Epithelial cell of proximal tubule (primary cell): ENCODE data around the gene PMM2. TPM values are rescaled to one million over a fixed set of nuclear protein-coding genes. Genes with fewer than 3 reads are reported as not detected.

Source experiments
- DNase-seq: peaks from one replicate; pipeline ENCODE4 v3.0.0-alpha.2; 2011; ENCODE audit warnings: low read depth
- H3K4me3 ChIP-seq: 2 replicates; pipeline ENCODE4 v1.5.1; 2011; ENCODE audit warnings: low read depth, mild to moderate bottlenecking, low read length
- total RNA-seq: library from RNA; depleted of rRNA; stranded (reverse); fragments of >200 nt; gene quantifications from 2 replicates; pipeline ENCODE4 v1.2.3, GENCODE V29; 2015
- TF ChIP-seq, protein P1 (sequence below): conservative IDR thresholded peaks from 2 replicates; pipeline ENCODE4 v1.5.1; 2012; ENCODE audit warnings: low read depth, mild to moderate bottlenecking, low read length

Gene PMM2
- total RNA-seq, 1 donor from 2014 or later, result 28.6 TPM

DNA sequence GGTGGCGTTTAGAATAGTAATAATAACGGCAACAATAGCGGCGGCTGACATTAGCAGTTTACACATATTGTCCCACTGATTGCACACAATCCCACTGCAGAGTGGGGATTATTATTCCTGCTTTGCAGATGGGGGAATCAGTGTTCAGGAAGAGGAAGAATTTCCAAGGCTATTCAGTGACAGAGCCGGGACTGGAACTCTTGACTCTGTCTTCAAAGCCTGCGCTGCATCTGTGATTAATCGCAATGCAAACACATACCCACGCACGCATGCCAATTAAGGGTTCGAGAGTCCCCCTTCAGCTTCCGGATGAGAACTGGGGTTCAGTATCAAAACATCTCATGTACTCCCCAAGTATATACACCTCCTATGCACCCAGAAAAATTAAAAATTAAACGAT is 29.4 kb upstream of the PMM2 start:
- DNase-seq, result no peak
- TF ChIP-seq, protein P1, sequence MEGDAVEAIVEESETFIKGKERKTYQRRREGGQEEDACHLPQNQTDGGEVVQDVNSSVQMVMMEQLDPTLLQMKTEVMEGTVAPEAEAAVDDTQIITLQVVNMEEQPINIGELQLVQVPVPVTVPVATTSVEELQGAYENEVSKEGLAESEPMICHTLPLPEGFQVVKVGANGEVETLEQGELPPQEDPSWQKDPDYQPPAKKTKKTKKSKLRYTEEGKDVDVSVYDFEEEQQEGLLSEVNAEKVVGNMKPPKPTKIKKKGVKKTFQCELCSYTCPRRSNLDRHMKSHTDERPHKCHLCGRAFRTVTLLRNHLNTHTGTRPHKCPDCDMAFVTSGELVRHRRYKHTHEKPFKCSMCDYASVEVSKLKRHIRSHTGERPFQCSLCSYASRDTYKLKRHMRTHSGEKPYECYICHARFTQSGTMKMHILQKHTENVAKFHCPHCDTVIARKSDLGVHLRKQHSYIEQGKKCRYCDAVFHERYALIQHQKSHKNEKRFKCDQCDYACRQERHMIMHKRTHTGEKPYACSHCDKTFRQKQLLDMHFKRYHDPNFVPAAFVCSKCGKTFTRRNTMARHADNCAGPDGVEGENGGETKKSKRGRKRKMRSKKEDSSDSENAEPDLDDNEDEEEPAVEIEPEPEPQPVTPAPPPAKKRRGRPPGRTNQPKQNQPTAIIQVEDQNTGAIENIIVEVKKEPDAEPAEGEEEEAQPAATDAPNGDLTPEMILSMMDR, result no peak
- H3K4me3 ChIP-seq, result no peak overlapping the region

DNA sequence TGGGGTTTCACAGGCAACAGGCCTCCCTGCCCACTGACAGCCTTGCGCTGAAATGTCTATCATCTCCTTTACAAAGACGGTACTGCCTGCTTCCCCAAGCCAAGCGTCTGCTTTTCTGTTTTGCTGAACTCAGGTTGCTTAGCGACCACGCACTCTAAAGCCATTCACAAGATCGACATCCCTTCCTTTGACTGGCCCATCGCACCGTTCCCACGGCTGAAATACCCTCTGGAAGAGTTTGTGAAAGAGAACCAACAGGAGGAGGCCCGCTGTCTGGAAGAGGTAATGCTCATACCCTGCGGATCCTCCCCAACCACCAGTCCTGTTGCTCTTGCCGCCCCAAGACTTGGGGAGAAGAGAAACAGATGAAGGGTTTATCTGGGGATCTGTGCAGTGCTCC is 28.9 kb upstream of the PMM2 start:
- no peak for DNase-seq
- no peak overlapping the region for H3K4me3 ChIP-seq
- TF ChIP-seq, protein P1, result no peak

DNA sequence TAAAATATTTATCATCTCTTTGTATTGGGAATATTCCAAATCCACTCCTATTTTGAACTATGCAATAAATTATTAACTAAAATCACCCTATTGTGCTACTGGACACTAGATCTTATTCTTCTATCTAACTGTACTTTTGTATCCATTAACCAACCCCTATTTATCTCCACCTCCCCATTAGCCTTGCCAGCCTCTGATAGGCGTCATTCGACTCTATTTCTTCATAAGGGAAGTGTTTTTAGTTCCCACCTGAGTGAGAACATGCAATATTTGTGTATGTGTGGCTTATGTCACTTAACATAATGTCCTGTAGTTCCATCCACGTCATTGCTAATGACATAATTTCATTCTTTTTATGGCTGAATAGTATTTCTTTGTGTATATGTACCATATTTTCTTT is 24.1 kb upstream of the PMM2 start:
- no peak overlapping the region for H3K4me3 ChIP-seq
- TF ChIP-seq, protein P1, result no peak
- no peak for DNase-seq

DNA sequence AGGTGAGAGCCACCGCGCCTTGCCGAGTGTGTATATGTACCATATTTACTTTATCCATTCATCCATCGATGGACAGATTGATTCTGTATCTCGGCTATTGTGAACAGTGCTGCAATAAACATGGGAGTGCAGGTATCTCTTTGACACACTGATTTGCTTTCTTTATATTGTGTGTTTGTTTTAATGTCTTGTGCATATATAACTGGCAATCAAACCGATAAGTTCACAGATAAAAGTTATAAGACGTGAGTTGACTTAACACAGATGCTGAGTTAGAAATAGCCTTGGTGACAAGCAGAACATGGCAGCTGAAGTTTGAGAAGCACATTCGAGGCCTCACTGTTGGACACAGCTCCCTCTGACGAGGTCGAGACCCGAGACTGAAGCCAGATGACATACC is 23.4 kb upstream of the PMM2 start:
- no peak overlapping the region for H3K4me3 ChIP-seq
- TF ChIP-seq, protein P1, result no peak
- no peak for DNase-seq

DNA sequence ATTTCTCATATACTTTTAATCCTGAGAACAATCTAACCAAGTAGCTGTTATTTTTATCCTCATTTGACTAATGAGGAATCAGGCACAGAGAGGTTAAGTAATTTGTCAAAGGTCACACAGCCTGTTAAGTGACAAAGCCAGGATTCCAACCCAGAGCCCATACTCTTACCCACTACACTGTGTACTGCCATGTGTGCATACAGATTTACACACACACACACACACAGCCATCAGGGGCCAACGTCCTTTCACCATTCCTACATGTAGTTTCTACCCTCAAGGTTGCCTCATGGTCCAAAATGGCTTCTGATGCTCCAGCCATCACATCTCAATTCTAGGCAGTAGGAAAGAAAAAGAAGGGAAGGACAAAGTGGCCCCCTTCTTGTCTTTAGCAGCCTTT is 22.3 kb upstream of the PMM2 start:
- TF ChIP-seq, protein P1, result no peak
- no peak for DNase-seq
- H3K4me3 ChIP-seq, result no peak overlapping the region

DNA sequence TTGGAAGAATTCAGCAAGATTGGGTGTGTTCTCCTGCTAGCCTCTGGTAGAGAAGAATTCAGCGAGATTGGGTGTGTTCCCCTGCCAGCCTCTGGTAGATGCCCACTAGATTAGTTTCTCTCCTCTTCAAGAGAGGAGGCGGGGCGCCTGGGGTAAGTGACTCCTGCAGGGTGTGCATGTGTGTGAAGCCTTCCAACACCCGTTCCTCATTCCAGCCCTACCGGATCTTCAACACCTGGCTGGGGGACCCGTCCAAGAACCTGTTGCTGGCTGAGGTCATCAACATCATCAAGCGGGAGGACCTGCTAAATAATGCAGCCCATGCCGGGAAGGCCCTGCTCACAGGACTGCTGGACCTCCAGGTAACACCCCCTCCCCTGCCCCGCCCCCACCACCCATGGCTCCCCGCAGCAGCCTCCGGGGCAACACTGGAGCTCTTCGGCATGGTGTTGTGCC is 21.5 kb upstream of the PMM2 start:
- TF ChIP-seq, protein P1, result no peak
- H3K4me3 ChIP-seq, result no peak overlapping the region
- DNase-seq, result no peak

DNA sequence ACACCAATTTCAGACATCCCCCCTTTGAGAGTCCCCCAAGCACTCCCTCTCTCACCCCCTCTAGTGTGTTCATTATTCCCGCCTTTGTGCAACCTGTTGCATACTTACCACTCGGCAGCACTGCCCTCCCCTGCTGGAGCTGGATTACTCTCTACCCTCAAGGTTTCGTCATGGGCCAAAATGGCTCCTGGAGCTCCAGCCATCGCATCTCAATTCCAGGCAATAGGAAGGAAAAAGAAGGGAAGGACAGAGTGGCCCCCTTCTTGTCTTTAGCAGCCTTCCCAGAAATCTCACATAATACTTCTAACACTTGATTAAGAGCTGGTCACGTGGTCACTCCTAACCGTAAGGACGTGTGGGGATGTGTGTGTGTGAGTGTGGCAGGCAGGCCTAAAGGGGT is 20.4 kb upstream of the PMM2 start:
- no peak for DNase-seq
- H3K4me3 ChIP-seq, result no peak overlapping the region
- TF ChIP-seq, protein P1, result no peak
